Measurements from ENCODE around the gene SMG6.
"Not testable (repeated sequence)": the region's sequence is repeated elsewhere in the genome, so short reads cannot be mapped to it uniquely, and the experiment has no call there.

Gene SMG6

DNA sequence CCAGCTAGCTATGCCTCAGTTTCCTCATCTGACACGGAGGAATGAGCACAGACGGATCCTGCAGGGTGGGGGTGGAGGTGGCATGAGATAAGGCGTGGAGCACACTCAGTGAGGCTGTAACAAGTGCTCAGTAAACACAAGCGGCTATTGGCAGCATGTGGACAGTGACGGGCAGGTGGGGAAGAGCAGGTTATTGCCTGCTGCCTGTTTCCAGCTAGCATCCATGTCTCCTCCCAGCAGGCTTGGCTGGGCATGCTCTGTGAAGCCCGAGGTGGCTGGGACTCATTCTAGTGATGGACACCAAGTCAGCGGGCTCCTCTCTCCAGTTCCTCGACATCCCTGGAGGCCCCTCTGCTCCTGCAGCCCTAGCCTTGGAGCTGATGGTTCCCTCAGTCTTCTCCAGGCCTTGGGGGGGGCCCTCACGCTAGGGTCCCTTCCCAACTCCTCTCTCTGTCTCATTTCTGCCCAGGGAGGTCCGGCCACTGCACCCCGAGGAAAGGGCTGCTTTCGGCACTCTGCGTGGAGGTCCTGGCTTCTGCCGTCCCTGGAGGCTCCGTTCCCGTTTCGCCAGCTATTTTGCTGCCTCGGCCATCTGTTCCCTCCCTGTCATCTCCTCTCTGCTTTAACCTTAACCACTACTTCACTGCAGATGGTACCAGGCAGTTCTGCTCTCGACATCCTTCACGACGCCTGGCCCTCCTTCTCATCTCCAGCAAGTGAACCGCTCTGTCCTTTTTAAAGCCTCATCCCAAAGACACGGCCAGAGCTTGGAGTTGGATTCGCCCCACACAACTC lies 284.7 kb downstream of the SMG6 start:
- intact Hi-C loops (cut with DNase I; ENCODE audit: low total_unique reads) = no loop called here
- Histone ChIP-seq H3K4me3 (no peak overlapping the region), H3K27me3 (peaks cover 0 to 14% of the 10 kb centered on the region in 2 donors), H3K9me3 (no peaks in the 10 kb centered on the region), H3K27ac (no peak overlapping the region), H3K4me1 (peaks cover 0 to 26% (median 24%) of the 10 kb centered on the region in 4 donors), H3K36me3 (no peaks in the 10 kb centered on the region)
- DNase-seq = no peak
- no peak for TF ChIP-seq CTCF (IDR thresholded peaks at IDR 0.05)

GRCh38 chr17:2017274-2017941 lies 286.2 kb downstream of the SMG6 start:
- intact Hi-C loops (cut with DNase I; ENCODE audit: low total_unique reads) = no loop called here
- Histone ChIP-seq H3K27me3 (no peaks in the 10 kb centered on the region), H3K36me3 (no peaks in the 10 kb centered on the region), H3K27ac (no peak overlapping the region), H3K4me1 (peaks cover 0 to 31% (median 28%) of the 10 kb centered on the region in 4 donors), H3K4me3 (no peak overlapping the region), H3K9me3 (no peaks in the 10 kb centered on the region)
- DNase-seq = no peak
- TF ChIP-seq CTCF (IDR thresholded peaks at IDR 0.05) = no peak

DNA sequence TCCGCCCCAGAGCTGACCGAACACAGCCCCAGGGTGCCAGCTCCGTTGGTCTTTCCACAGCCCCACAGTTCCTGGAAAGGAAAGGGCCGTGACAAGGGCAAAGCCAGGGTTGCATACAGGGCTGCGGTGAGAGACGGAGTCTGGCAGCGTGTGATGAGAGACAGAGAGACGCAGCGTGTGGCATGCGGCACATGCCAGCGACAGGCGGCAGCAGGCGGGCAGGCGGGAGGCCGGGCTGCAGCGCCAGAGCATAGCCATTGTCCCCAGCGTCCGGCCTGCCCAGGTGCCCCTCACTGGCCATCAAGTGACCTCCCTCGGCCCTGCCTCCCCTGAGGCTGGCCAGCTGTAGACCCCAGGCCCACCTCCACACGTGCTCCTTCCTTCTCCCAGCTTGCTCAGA lies 287.1 kb downstream of the SMG6 start:
- Histone ChIP-seq H3K36me3 (no peaks in the 10 kb centered on the region), H3K27me3 (no peaks in the 10 kb centered on the region), H3K9me3 (no peaks in the 10 kb centered on the region), H3K4me3 (no peak overlapping the region), H3K27ac (no peak overlapping the region), H3K4me1 (peaks cover 0 to 40% (median 37%) of the 10 kb centered on the region in 4 donors)
- no peak for DNase-seq
- intact Hi-C loops (cut with DNase I; ENCODE audit: low total_unique reads) = no loop called here
- no peak for TF ChIP-seq CTCF (IDR thresholded peaks at IDR 0.05)

GRCh38 chr17:2015314-2015713 lies 288.3 kb downstream of the SMG6 start:
- H3K27me3 ChIP-seq = no peaks in the 10 kb centered on the region
- no peaks in the 10 kb centered on the region for H3K36me3 ChIP-seq
- TF ChIP-seq CTCF (IDR thresholded peaks at IDR 0.05) = no peak
- H3K9me3 ChIP-seq = no peaks in the 10 kb centered on the region
- no peak overlapping the region for H3K27ac ChIP-seq
- peaks cover 0 to 47% (median 44%) of the 10 kb centered on the region in 4 donors for H3K4me1 ChIP-seq
- H3K4me3 ChIP-seq = no peak overlapping the region
- intact Hi-C loops (cut with DNase I; ENCODE audit: low total_unique reads) = no loop called here
- DNase-seq = no peak

- peak overlapping the region; percentile 37 to 79 for H3K27ac ChIP-seq
- H3K4me3 ChIP-seq = no peak overlapping the region
- DNase-seq = peak in 1 of 2 donors; percentile 86
- H3K36me3 ChIP-seq = no peaks in the 10 kb centered on the region
- intact Hi-C loops (cut with DNase I; ENCODE audit: low total_unique reads) = no loop called here
- no peak for TF ChIP-seq CTCF (IDR thresholded peaks at IDR 0.05)
- no peaks in the 10 kb centered on the region for H3K9me3 ChIP-seq
- H3K27me3 ChIP-seq = no peaks in the 10 kb centered on the region
- H3K4me1 ChIP-seq = peaks cover 0 to 47% (median 44%) of the 10 kb centered on the region in 4 donors
Observed at GRCh38 chr17:2013994-2014317, 289.6 kb downstream of the SMG6 start.

GRCh38 chr17:2013220-2013993 lies 290.2 kb downstream of the SMG6 start:
- intact Hi-C loops (cut with DNase I; ENCODE audit: low total_unique reads); DNase-seq; H3K4me3 ChIP-seq; H3K27me3 ChIP-seq; H3K9me3 ChIP-seq; H3K36me3 ChIP-seq: not testable (repeated sequence)
- Histone ChIP-seq H3K27ac (peak overlapping the region; percentile 77 to 79), H3K4me1 (peaks cover 0 to 47% (median 44%) of the 10 kb centered on the region in 4 donors)
